HepG2 (cell line): ENCODE data around the gene NUP214. TPM values are rescaled to one million over a fixed set of nuclear protein-coding genes. Genes with fewer than 3 reads are reported as not detected.
A peak's percentile ranks its signal among the peaks of the same experiment; 100 is the strongest.

Source experiments
- AKAP8 ChIP-seq: sonication (generic); formaldehyde crosslinking; IDR thresholded peaks from 2 replicates; pipeline ENCODE4 v1.5.1; 2020; ENCODE audit warnings: mild to moderate bottlenecking, missing genetic modification reagents
- CSRNP2 ChIP-seq: sonication (generic); formaldehyde crosslinking; conservative IDR thresholded peaks from 2 replicates; pipeline ENCODE4 v1.8.0; 2022; ENCODE audit warnings: low read depth, missing genetic modification reagents
- DMAP1 ChIP-seq: IDR thresholded peaks from 2 replicates; pipeline ENCODE4 v1.6.1; 2016
- EZH2 ChIP-seq: conservative IDR thresholded peaks from 2 replicates; pipeline ENCODE4 v1.6.1; 2012; ENCODE audit warnings: mild to moderate bottlenecking, low read depth, low read length, moderate library complexity
- GPN1 ChIP-seq: sonication (generic); formaldehyde crosslinking; IDR thresholded peaks from 2 replicates; pipeline ENCODE4 v1.5.1; 2020; ENCODE audit warnings: missing genetic modification reagents, borderline replicate concordance
- GTF2F1 ChIP-seq: fragments of 150-350 bp; IDR thresholded peaks from 2 replicates; pipeline ENCODE4 v1.6.1; 2014; ENCODE audit warnings: low read length
- IRX3 ChIP-seq: sonication (generic); formaldehyde crosslinking; IDR thresholded peaks from 2 replicates; pipeline ENCODE4 v1.8.1; 2023; ENCODE audit warnings: mild to moderate bottlenecking, low read depth, missing genetic modification reagents, borderline replicate concordance
- KAT8 ChIP-seq: IDR thresholded peaks from 2 replicates; pipeline ENCODE4 v1.6.1; 2016; ENCODE audit warnings: missing genetic modification reagents, missing compliant biosample characterization
- MTF2 ChIP-seq: sonication (generic); formaldehyde crosslinking; IDR thresholded peaks from 2 replicates; pipeline ENCODE4 v1.5.0; 2020; ENCODE audit warnings: missing genetic modification reagents, borderline replicate concordance
- ONECUT2 ChIP-seq: sonication (generic); formaldehyde crosslinking; IDR thresholded peaks from 2 replicates; pipeline ENCODE4 v1.4.0; 2020; ENCODE audit warnings: missing genetic modification reagents
- PAXIP1 ChIP-seq: sonication (generic); formaldehyde crosslinking; conservative IDR thresholded peaks from 2 replicates; pipeline ENCODE4 v1.4.0; 2020; ENCODE audit warnings: mild to moderate bottlenecking, missing genetic modification reagents, moderate library complexity
- PITX1 ChIP-seq: sonication (generic); formaldehyde crosslinking; IDR thresholded peaks from 2 replicates; pipeline ENCODE4 v1.5.1; 2020; ENCODE audit warnings: mild to moderate bottlenecking, missing genetic modification reagents
- PRDM10 ChIP-seq: sonication (generic); formaldehyde crosslinking; IDR thresholded peaks from 2 replicates; pipeline ENCODE4 v1.4.0; 2020; ENCODE audit warnings: low read depth, missing genetic modification reagents
- RARG ChIP-seq: sonication (generic); formaldehyde crosslinking; IDR thresholded peaks from 2 replicates; pipeline ENCODE4 v1.4.0; 2020; ENCODE audit warnings: low read depth, mild to moderate bottlenecking, missing genetic modification reagents
- RFX5 ChIP-seq: IDR thresholded peaks from 2 replicates; pipeline ENCODE4 v1.6.1; 2011; ENCODE audit warnings: low read depth, low read length, improper control_type of control experiment
- STAG1 ChIP-seq: sonication (generic); formaldehyde crosslinking; IDR thresholded peaks from 2 replicates; pipeline ENCODE4 v1.4.0; 2020; ENCODE audit warnings: missing genetic modification reagents
- ZFP82 ChIP-seq: sonication (generic); formaldehyde crosslinking; IDR thresholded peaks from 2 replicates; pipeline ENCODE4 v1.5.1; 2020; ENCODE audit warnings: mild to moderate bottlenecking, missing genetic modification reagents, borderline replicate concordance
- ZMYM4 ChIP-seq: sonication (generic); formaldehyde crosslinking; IDR thresholded peaks from 2 replicates; pipeline ENCODE4 v1.8.1; 2023; ENCODE audit warnings: mild to moderate bottlenecking, missing genetic modification reagents
- ZNF501 ChIP-seq: sonication (generic); formaldehyde crosslinking; IDR thresholded peaks from 2 replicates; pipeline ENCODE4 v1.5.1; 2020; ENCODE audit warnings: mild to moderate bottlenecking, moderate library complexity, missing genetic modification reagents
- ZNF720 ChIP-seq: sonication (generic); formaldehyde crosslinking; IDR thresholded peaks from 2 replicates; pipeline ENCODE4 v1.4.0; 2020; ENCODE audit warnings: missing genetic modification reagents
- ZNF839 ChIP-seq: sonication (generic); formaldehyde crosslinking; IDR thresholded peaks from 2 replicates; pipeline ENCODE4 v1.4.0; 2020; ENCODE audit warnings: missing genetic modification reagents, mild to moderate bottlenecking, borderline replicate concordance
- ZSCAN22 ChIP-seq: sonication (generic); formaldehyde crosslinking; IDR thresholded peaks from 2 replicates; pipeline ENCODE4 v1.4.0; 2020; ENCODE audit warnings: mild to moderate bottlenecking, missing genetic modification reagents
- polyA plus RNA-seq, 8 experiments: library from polyadenylated mRNA; depleted of rRNA in 3 of 8; stranded (reverse) in 7 of 8; unstranded in 1 of 8; fragments of >200 nt; fragmentation: Illumina TruSeq in 4 of 8; extraction: Trizol in 4 of 8; gene quantifications; 2 replicates each; pipeline versions ENCODE4 v1.2.1 to v1.2.3, GENCODE V29; 2011 to 2016; ENCODE audit warnings: low read depth in 4 of 8, missing spikeins in 1 of 8, mixed read lengths in 1 of 8; ENCODE audit not compliant: insufficient read depth in 1 of 8
- total RNA-seq, 5 experiments: library from RNA; depleted of rRNA; stranded (reverse); fragments of >200 nt; fragmentation: Illumina TruSeq; extraction: Trizol; gene quantifications; 2 replicates each; pipeline ENCODE4 v1.2.3, GENCODE V29; 2016; ENCODE audit warnings: low read depth in 1 of 5

Gene NUP214
- total and polyA plus RNA-seq, 2 of the 13 experiments (the other 11 are each of a cell fraction or from before 2014, with no cell fraction given) = 8.4 to 16.0 TPM

GRCh38 chr9:131125288-131126058 is at the start of gene NUP214 (continued):
- TF ChIP-seq PRDM10 (CRISPR knock-in tag) (no peak), ZMYM4 (CRISPR knock-in tag) (peak; percentile 94), GTF2F1 (no peak), ZNF501 (CRISPR knock-in tag) (peak; percentile 83), ZNF720 (CRISPR knock-in tag) (no peak), ZNF839 (CRISPR knock-in tag) (peak; percentile 76; the same call in 1 of the 2 replicates), IRX3 (CRISPR knock-in tag) (no peak; the same call in 1 of the 2 replicates), AKAP8 (CRISPR knock-in tag) (no peak), RARG (CRISPR knock-in tag) (no peak), GPN1 (CRISPR knock-in tag) (no peak), RFX5 (peak; percentile 79; the same call in 1 of the 2 replicates), DMAP1 (peak; percentile 92), KAT8 (CRISPR knock-in tag) (peak; percentile 100), MTF2 (CRISPR knock-in tag) (no peak), CSRNP2 (CRISPR knock-in tag) (no peak), PAXIP1 (CRISPR knock-in tag) (no peak), ZSCAN22 (no peak), ZFP82 (CRISPR knock-in tag) (peak; percentile 63; the same call in 1 of the 2 replicates), PITX1 (CRISPR knock-in tag) (peak; percentile 65; the same call in 1 of the 2 replicates), ONECUT2 (CRISPR knock-in tag) (no peak), EZH2 (no peak), STAG1 (no peak; the same call in 1 of the 2 replicates)
